GM12864 (cell line): ENCODE data around the gene ARFGAP2.

Experiments used
- DNase-seq: peaks from one replicate; pipeline ENCODE4 v3.0.0-alpha.2; 2011; ENCODE audit warnings: low read depth
- H3K4me3 ChIP-seq: 2 replicates; pipeline ENCODE4 v1.5.1; 2011; ENCODE audit warnings: mild to moderate bottlenecking, low read depth, low read length, control low read depth
- CTCF ChIP-seq: IDR thresholded peaks from 2 replicates; pipeline ENCODE4 v1.5.1; 2011; ENCODE audit warnings: low read depth, mild to moderate bottlenecking, moderate library complexity, low read length, control low read depth, inconsistent platforms; ENCODE audit errors: missing control alignments

ARFGAP2 gene

GRCh38 chr11:47148270-47148669 lies 28.4 kb downstream of the ARFGAP2 start:
- no peak for DNase-seq
- TF ChIP-seq CTCF = no peak
- no peak overlapping the region for H3K4me3 ChIP-seq

- DNase-seq = no peak
- H3K4me3 ChIP-seq = no peak overlapping the region
- no peak for TF ChIP-seq CTCF
Observed at GRCh38 chr11:47147681-47148080, 29.0 kb downstream of the ARFGAP2 start.

- no peak overlapping the region for H3K4me3 ChIP-seq
- DNase-seq = no peak
- no peak for TF ChIP-seq CTCF
Observed at GRCh38 chr11:47147250-47147649, 29.4 kb downstream of the ARFGAP2 start.

GRCh38 chr11:47144541-47144940 lies 32.1 kb downstream of the ARFGAP2 start:
- DNase-seq = no peak

GRCh38 chr11:47143322-47143721 lies 33.4 kb downstream of the ARFGAP2 start:
- no peak overlapping the region for H3K4me3 ChIP-seq
- DNase-seq = no peak
- TF ChIP-seq CTCF = no peak

More at GRCh38 chr11:47144541-47144940, 32.1 kb downstream of the ARFGAP2 start:
- H3K4me3 ChIP-seq = no peak overlapping the region
- TF ChIP-seq CTCF = no peak

GRCh38 chr11:47139878-47140277 lies 36.8 kb downstream of the ARFGAP2 start:
- DNase-seq = no peak
- TF ChIP-seq CTCF = no peak
- no peak overlapping the region for H3K4me3 ChIP-seq

- TF ChIP-seq CTCF = no peak
- no peak overlapping the region for H3K4me3 ChIP-seq
- DNase-seq = no peak
Observed at GRCh38 chr11:47137476-47137875, 39.2 kb downstream of the ARFGAP2 start.
